Measurements from ENCODE around the gene PFKP. TPM values are rescaled to one million over a fixed set of nuclear protein-coding genes. Genes with fewer than 3 reads are reported as not detected.

The PFKP gene
- total and polyA plus RNA-seq, 4 donors, result 15.1 to 49.8 (median 31.8) TPM

DNA sequence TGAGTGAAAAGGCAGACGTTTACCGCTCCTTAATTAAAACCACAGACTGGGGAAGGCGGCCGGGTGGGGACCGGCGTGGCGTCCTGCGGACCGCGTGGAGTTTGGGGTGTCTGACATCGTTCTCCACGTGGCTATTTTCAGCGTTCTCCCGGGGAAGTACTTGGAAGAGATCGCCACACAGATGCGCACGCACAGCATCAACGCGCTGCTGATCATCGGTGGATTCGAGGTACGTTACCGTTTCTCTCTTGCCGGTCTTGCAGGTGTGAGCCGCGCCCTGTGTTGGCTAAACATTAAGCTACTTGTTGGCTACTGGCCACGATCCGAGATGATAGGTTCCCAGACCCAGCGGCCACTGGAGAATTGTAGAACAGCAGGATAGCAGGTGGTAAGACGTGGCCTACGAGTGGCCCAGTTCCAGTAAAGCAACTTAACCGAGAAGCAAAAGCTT lies 51.3 kb downstream of the PFKP start:
- no peak for ATAC-seq (ENCODE audit: insufficient read depth, low FRiP score)
- 91 to 92% methylated on average over 32 of the region's 32 CpGs for WGBS, 2 donors
- Histone ChIP-seq H3K27me3 (ENCODE audit: control insufficient read depth in 3 of 3, insufficient read depth in 3 of 3, low read length in 2 of 3) (no peaks in the 10 kb centered on the region), H3K27ac (ENCODE audit: low read depth in 1 of 2, low read length in 1 of 2) (no peak overlapping the region), H3K9ac (ENCODE audit: insufficient read depth in 1 of 2, low read length in 2 of 2) (no peak overlapping the region), H3K9me3 (ENCODE audit: control insufficient read depth in 4 of 4, insufficient read depth in 3 of 4, low read length in 3 of 4) (peaks cover 0 to 2% (median 0%) of the 10 kb centered on the region in 4 donors), H3K36me3 (ENCODE audit: control insufficient read depth in 4 of 4, insufficient read depth in 4 of 4, low read length in 4 of 4) (peaks cover 0 to 33% (median 14%) of the 10 kb centered on the region in 4 donors), H3K4me1 (ENCODE audit: control insufficient read depth in 5 of 5, insufficient read depth in 5 of 5, low read length in 5 of 5) (peaks cover 0 to 6% (median 0%) of the 10 kb centered on the region in 5 donors), H3K4me3 (no peak overlapping the region)
- TF ChIP-seq, protein P1, sequence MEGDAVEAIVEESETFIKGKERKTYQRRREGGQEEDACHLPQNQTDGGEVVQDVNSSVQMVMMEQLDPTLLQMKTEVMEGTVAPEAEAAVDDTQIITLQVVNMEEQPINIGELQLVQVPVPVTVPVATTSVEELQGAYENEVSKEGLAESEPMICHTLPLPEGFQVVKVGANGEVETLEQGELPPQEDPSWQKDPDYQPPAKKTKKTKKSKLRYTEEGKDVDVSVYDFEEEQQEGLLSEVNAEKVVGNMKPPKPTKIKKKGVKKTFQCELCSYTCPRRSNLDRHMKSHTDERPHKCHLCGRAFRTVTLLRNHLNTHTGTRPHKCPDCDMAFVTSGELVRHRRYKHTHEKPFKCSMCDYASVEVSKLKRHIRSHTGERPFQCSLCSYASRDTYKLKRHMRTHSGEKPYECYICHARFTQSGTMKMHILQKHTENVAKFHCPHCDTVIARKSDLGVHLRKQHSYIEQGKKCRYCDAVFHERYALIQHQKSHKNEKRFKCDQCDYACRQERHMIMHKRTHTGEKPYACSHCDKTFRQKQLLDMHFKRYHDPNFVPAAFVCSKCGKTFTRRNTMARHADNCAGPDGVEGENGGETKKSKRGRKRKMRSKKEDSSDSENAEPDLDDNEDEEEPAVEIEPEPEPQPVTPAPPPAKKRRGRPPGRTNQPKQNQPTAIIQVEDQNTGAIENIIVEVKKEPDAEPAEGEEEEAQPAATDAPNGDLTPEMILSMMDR (IDR thresholded peaks at IDR 0.05; ENCODE audit: control extremely low read depth, extremely low read depth), result no peak
- DNase-seq, result no peak

DNA sequence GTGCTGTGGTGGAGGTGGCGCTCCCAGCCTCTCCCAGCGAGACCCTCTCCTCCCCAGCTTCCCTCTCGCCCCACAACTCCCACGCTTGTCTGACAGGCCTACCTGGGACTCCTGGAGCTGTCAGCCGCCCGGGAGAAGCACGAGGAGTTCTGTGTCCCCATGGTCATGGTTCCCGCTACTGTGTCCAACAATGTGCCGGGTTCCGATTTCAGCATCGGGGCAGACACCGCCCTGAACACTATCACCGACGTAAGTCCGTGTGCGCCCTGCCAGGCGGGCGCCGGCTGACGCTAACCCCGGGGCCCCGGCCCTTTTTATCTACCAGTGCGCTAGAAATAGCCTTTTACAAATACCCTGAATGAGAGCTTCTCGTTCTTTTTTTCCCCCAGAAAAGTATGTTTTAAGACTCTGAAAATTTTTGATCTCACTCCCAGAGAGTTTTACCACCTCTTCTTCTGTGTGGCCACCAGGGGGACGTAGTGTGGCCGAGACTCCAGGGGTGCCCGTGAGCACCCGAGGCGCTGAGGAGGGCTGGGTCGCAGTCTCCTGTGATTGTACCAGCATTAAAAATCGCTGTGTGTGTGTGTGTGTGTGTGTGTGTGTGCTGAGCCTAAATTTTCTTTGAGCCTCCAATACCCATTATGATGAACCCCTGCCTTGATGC lies 52.6 kb downstream of the PFKP start:
- no peak for DNase-seq
- H3K36me3 ChIP-seq (ENCODE audit: control insufficient read depth in 4 of 4, insufficient read depth in 4 of 4, low read length in 4 of 4), result peaks cover 0 to 36% (median 13%) of the 10 kb centered on the region in 4 donors
- peaks cover 0 to 6% (median 0%) of the 10 kb centered on the region in 5 donors for H3K4me1 ChIP-seq (ENCODE audit: control insufficient read depth in 5 of 5, insufficient read depth in 5 of 5, low read length in 5 of 5)
- TF ChIP-seq, protein P1 (IDR thresholded peaks at IDR 0.05; ENCODE audit: control extremely low read depth, extremely low read depth), result no peak
- ATAC-seq (ENCODE audit: insufficient read depth, low FRiP score), result no peak
- H3K9me3 ChIP-seq (ENCODE audit: control insufficient read depth in 4 of 4, insufficient read depth in 3 of 4, low read length in 3 of 4), result peaks cover 0 to 2% (median 0%) of the 10 kb centered on the region in 4 donors
- no peak overlapping the region for H3K4me3 ChIP-seq
- 92 to 94% methylated on average over 31 of the region's 31 CpGs for WGBS, 2 donors
- H3K27ac ChIP-seq (ENCODE audit: low read depth in 1 of 2, low read length in 1 of 2), result no peak overlapping the region
- no peak overlapping the region for H3K9ac ChIP-seq (ENCODE audit: insufficient read depth in 1 of 2, low read length in 2 of 2)
- no peaks in the 10 kb centered on the region for H3K27me3 ChIP-seq (ENCODE audit: control insufficient read depth in 3 of 3, insufficient read depth in 3 of 3, low read length in 2 of 3)

DNA sequence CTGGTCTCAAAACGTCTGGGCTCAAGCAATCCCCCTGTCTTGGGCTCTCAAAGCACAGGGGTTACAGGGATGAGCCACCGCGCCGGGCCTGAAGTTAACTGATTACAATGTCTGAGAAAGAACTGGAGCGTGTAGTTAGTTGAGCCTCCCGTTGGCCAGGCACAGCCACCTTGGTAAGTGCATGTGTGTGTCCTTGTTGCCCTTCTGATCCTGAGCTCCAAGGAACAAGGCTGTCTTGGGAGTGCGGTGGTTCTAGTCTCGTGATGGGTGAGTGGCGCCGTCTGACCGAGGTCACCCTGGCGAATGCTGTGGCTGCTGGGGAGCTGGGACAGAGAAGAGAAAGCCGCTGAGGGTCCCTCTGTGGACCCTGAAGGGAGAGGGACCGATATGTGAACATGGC lies 54.7 kb downstream of the PFKP start:
- TF ChIP-seq, protein P1 (IDR thresholded peaks at IDR 0.05; ENCODE audit: control extremely low read depth, extremely low read depth), result no peak

More for the DNA sequence above, 54.7 kb downstream of the PFKP start:
- Histone ChIP-seq H3K9me3 (ENCODE audit: control insufficient read depth in 4 of 4, insufficient read depth in 3 of 4, low read length in 3 of 4) (peaks cover 0 to 2% (median 0%) of the 10 kb centered on the region in 4 donors), H3K27ac (ENCODE audit: low read depth in 1 of 2, low read length in 1 of 2) (no peak overlapping the region), H3K36me3 (ENCODE audit: control insufficient read depth in 4 of 4, insufficient read depth in 4 of 4, low read length in 4 of 4) (peaks cover 0 to 26% (median 8%) of the 10 kb centered on the region in 4 donors), H3K4me1 (ENCODE audit: control insufficient read depth in 5 of 5, insufficient read depth in 5 of 5, low read length in 5 of 5) (peaks cover 0 to 12% (median 0%) of the 10 kb centered on the region in 5 donors), H3K27me3 (ENCODE audit: control insufficient read depth in 3 of 3, insufficient read depth in 3 of 3, low read length in 2 of 3) (no peaks in the 10 kb centered on the region), H3K4me3 (no peak overlapping the region), H3K9ac (ENCODE audit: insufficient read depth in 1 of 2, low read length in 2 of 2) (no peak overlapping the region)
- WGBS, 2 donors, result 89 to 92% methylated on average over 14 of the region's 14 CpGs
- ATAC-seq (ENCODE audit: insufficient read depth, low FRiP score) (no peak), DNase-seq (no peak)

All from lung (tissue), 12 donors.